GM21723 (cell line): ENCODE results near the gene DMD.

Source experiments
- ATAC-seq: cut with Tn5 transposase; IDR thresholded peaks from one replicate; pipeline ENCODE4 v1.9.1; 2021; ENCODE audit warnings: mild to moderate bottlenecking, moderate library complexity; ENCODE audit not compliant: unreplicated experiment

Gene DMD

DNA sequence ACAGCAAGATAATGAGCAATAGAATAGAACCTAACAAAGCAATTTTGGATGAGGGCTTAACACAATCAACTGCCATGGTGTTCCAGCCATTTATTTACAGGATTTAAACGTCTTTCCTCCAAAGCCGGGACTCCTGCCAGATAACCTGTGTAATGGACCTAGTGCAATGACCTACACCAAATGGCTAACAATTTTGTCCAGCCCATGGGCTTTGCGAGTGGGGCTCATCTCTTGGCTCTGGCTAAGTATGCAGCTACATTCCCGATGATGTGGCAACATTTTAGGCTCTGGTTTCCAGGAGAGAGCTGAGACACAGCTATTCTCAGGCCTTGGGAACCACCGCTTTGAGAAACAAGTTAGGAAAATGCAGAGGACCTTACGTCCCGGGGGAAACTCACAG is 1317.2 kb downstream of the DMD start:
- ATAC-seq: no peak

DNA sequence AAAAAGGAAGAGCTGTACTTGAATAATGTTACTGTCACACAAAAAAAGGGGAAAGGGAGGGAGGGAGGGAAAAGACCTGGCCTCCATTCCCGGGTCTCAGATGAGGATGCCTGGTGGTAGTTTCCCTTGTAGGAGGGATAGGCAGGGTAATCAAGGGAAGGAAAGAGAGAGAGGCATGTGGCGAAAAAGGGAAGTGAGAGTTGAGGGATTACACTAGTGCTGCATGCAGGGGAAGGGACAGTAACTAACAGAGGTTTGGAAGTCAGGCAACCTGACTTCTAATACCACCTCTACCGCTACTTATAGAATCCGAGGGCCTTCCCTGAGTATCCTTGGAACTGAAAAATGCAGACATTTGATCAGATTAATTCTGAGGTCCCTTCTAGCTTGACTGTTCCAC is 1317.8 kb downstream of the DMD start:
- ATAC-seq: no peak

DNA sequence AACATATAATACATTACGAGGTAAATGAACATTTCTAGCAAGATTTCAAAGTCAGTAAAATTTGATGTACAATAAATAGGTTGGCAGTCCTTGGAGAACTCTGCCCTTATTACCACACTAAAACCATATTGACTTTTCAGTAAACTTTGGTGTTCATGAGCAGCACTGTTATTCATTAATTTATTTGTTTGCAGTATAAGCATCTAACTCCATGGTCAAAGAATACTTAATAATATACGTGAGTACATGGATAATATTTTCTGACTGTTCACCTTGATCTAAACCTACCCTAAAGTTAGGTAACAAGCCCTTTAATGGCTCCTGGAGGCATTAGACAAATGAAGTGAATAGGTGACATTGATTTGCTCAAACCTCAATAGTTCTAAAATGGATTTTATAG is 1322.3 kb downstream of the DMD start:
- ATAC-seq: no peak

DNA sequence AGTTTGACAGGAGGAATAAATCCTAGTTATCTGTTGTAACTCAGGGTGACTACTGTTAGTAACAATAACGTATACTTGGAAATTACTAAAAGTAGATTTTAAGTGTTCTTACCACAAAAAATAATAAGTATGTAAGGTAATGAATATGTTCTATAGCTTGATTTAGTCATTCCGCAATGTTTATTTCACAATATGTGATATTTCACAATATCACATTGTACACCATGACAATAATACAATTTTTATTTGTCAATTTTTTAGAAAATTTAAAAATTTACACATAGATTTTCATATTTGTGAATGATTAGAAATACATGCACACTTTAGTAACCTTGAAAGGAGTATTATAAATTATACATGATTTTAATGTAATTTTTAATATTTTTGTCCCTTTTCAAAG is 1326.8 kb downstream of the DMD start:
- no peak for ATAC-seq

DNA sequence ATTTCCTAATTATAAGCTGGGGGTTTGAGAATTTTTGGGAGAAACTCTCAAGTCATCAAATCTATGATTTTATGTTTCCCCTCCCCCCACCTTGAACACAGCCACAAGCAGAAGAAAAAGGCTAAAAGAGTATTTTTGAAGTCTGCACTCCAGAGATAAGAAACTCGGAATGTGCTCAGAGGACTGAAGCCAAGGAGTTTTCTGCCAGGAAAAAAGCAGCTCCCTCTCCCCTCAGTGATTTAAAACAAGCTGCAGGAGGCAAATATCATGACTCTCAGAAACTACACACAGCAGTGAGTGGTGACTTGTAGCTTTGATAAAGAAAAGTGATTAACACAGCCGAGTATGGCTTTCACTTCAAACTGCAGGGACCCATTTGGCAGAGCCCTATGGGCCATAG is 1339.3 kb downstream of the DMD start:
- no peak for ATAC-seq

DNA sequence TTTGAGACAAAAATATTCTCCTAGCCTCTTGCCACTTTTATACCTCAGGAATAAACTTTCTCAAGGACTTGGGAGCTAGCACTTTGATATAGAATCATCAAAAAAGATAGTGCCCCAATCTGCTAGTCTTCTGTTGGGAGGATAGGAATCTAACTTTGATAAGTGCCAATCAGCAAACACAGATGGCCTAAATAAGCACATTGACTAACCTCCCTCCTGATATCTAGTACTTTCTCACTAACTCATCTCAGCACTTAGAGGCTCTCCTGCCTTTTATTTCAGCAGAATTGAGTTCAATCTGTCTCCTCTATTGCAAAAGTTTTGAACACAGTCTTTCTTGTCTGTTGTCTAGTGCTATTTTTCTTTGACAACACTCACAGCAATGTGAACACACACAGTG is 1341.1 kb downstream of the DMD start:
- no peak for ATAC-seq

DNA sequence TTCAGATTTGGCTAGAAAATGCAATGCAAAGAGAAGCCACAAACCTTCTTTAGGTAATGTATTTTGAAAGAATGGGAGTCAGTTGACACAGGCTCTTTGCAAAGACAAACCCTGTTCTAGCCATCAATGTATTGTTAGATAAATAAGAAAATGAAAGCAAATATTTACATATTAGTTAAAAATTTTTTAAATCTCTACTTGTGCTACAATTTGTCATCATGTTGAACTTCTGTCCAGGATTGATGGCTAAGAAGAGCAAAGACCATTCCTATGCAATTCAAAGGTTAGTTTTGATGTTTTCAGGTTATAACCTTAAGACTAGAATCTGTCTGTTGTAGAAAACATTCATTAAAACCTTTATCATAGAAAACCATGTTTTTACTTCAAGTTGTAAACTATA is 1350.7 kb downstream of the DMD start:
- no peak for ATAC-seq

DNA sequence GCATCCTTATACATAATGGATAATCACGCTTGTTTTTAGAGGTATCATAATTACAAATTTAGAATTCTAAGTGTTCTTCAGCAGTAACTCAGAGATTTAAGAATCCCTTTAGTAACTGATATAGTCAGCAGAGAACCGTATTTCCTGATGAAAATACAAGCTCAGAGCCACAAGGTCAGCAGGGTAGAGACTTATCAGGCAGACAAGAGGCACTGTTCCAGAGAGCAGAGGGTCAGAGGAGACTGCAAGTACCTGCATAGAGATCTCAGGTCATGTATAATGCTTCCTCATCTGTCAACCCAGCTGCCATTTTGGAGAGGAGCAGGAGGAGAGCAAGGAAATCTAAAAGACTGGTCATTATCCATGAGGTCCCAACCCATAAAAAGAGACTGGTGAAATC is 1352.4 kb downstream of the DMD start:
- no peak for ATAC-seq

DNA sequence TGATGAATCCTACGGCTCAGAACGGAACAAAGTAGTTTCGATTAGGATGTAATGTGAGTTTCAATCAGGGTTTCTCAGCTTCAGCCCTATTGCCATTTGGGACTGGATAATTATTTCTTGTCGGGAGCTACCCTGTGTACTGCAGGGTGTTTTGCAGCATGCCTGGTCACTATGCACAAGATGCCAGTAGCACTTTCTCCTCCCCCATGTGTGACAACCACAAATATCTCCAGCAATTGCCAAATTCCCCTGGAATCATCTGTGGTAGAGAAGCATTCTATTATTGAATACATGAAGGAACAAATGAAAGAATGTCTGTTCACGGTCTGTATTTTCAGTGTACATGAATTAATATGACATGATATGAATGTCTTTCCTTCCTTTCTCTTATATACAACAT is 1356.6 kb downstream of the DMD start:
- no peak for ATAC-seq

DNA sequence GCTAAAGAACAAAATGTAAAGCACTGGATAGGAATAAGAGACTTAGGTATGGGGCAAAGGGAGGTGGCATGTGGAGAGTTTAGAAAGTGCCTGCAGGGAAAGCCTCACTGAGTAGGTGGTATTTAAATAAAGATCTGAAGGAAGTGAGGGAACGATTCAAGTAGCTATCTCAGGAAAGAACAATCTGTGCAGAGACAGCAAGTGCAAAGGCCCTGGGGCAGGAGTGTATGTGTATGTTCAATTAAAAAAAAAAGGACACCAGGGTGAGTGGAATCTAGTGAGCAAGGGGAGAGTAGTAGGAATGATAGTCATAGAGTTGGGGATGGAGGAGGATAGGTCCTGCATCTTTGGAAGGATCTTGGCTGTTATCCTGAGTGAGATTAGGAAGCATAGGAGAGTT is 1359.6 kb downstream of the DMD start:
- no peak for ATAC-seq

DNA sequence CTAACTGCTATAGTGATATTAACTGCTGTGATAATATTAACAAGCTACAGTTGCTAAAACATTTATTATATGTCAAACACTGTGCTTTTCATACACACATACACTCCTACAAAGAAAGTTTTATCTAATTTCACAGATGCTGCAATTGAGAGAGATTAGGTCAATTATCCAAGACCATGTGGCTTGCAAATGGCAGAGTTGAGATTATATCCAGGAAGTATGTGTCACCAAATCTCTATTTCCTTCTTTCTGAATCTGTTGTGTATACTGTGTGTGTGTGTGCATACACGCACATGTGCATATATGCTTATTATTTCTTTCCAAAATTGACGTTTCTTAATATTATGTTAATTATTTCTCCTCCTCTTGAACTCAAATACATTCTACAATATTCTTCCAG is 1363.6 kb downstream of the DMD start:
- ATAC-seq: no peak

DNA sequence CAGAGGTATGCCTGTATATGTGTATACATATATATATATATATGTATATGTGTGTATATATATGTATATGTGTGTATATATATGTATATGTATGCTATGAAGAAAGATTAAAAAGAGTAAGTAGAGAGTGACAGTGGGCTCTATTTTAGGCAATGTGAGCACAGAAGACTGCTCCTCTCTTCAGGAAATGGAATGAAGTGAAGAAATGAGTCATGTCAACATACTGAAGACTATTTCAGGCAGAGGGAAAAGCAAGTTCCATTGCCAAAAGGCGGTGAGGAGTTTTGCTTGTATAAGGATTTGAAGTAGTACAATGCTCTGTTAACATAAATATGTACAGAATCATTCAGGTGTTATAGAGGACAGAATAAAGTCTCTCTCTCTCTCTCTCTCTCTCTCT is 1366.3 kb downstream of the DMD start:
- ATAC-seq: no peak

DNA sequence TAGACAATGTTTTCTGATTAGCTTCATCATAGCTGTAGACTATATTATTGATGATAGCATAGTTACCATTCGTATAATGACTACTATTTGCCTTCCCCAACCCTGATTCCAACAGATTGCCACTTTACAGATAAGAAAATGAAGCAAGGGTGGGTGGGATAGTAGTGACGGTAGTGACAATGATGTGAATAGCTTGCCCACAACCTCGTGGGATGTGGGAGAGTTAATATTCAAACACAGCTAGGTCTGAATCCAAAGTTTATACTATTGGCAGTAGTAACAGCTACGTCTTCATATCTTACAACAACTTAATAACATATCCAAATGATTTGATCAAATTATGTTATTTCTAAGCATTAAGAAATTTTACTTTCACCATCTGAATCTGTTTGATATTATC is 1372.7 kb downstream of the DMD start:
- no peak for ATAC-seq

DNA sequence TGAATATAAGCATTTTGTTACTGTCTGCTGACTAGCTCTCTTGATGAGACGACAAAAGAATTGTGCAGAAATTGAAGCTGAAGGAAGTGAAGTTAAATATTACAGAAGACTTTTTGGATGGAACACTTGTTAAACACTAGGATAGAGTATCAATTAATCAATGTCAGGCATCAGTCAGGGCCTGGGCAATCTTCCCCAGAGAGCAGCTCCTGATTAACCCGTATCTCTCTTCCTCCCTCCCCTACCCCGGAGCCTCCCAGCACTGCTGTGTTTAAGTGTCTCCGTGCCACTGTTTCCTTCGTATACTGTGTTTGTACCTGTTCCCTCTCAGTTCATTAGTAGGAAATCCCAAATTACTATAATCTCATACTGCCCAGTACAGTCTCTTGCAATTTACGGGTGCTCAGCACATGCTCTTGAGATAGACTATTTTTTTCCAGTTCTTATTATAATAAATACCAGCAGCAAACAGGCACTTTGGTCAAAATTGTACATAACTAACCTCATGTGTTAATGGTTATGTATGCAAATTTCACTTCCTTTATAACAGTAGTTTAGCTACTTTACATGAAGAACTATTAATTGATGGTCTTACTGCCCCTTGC is 1373.8 kb downstream of the DMD start:
- ATAC-seq: no peak

DNA sequence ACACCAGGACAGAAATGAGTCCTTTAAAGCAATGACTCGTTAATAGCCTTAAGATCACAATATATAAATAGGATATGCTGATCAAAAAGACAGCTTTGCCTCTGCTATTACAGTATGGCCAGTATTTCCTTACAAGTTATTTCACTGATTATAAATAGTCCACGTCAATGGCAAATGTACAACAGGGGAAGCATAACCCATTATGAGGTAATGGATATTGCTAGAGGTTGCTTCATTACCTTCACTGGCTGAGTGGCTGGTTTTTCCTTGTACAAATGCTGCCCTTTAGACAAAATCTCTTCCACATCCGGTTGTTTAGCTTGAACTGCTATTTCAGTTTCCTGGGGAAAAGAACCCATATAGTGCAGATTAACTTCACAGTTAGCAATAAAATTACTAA is 1374.9 kb downstream of the DMD start:
- ATAC-seq: no peak

DNA sequence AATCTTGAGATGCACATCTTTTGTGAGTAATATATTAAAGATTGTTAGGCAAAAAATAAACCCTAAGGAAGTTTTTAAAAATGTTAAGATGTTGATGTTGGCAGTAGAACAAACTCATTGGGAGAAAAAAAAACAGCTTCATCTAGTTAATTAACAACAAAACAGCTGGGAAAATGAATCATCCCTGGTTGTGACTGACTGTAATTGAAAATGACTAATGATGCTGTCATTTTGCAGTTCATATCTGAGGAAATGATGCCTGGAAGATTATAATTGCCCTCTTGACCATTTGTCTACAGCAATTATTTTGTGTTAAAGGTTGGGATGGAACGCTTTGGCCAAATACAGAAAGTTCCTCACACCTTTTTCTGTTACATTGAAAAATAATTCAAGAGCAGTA is 1379.1 kb downstream of the DMD start:
- ATAC-seq: no peak

DNA sequence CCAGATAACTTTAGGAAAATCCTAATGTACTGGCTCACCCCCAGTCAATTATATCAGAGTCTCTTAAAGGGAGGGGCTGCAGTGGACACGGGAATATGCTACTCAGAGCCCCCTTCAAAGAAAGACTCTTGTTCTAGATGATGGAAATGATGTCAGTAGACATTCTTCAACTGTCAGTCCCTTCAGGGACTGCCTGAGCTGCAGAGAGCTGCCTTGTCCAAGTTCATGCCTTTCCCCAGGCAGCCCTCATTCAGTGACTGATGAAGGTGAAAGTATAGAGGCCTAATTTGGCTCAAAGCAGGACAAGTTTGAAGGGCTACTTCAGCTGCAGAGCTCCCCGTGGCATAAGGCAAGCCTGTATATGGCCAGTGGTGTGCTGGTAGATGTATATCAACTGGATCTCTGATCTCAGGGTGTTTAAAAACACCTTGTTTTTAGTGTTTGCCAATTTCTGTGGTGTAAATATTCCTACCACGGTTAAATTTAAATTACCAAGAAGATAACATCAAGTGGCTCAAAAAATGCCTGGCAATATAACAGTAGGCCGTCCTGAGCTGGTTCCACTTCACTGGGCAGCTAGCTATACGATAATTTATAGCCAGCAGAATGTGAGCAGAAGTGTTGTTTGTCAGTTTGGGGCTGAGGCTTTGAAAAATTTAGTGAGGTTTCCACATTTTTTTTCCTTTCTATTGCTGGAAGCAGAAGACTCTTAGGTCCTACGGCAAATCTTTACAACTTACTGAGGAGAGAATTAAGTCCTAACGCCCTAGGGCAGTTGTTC is 1390.7 kb downstream of the DMD start:
- ATAC-seq: no peak

DNA sequence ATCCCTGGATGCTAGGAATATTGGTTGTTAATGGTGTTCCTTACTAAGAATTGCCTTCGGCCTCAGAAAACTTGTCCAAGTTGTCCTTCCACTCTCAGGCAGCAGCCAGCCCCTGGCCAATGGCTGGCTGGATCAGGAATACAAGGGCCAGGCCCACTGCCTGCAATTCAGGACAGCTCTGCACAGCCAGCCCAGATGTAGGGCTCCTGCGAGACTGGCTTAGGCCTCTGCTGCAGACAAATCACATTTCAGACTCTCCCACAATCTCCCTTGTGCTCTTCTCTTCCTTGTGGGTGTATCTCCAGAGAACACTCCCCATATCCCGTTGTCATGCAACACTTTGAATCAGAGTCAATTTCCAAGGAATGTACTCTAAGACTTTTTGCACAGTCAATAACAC is 1391.9 kb downstream of the DMD start:
- ATAC-seq: no peak

DNA sequence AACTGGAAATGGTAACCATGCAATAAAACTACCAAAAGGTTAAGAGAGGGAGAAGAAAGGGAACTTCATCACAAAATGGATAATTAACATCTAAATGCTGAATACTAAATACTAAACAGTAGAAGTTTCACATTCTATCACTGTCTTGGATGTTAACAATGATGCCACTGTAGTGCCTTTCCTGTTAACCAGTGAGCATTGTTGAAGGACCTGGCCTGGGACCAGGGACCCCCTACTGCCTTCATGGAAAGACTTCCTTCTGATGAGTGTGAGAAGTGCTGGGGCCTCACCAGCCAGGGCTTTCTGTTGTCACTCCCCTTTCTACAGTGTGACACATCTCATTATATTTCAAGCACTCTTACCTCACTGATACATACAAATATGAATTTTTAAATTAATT is 1400.2 kb downstream of the DMD start:
- no peak for ATAC-seq

DNA sequence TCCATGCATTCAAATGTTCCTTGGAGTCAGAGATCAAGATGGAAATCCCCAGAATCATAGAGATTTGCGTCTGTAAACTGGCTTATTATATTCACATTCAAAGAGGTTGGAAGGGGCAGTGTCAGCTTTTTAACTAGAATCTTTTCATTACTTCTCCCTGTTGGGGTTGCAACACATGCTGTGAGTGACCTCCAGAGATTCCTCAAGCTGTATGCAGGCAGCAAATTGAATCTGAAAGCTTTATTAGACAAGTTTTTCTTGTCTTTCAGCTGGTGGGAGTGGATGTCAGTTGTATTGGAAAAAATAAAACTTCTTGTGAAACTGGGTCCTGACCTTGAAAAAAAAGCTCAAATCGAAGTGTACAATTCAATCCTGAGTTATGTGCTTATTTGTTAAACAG is 1403.0 kb downstream of the DMD start:
- no peak for ATAC-seq

DNA sequence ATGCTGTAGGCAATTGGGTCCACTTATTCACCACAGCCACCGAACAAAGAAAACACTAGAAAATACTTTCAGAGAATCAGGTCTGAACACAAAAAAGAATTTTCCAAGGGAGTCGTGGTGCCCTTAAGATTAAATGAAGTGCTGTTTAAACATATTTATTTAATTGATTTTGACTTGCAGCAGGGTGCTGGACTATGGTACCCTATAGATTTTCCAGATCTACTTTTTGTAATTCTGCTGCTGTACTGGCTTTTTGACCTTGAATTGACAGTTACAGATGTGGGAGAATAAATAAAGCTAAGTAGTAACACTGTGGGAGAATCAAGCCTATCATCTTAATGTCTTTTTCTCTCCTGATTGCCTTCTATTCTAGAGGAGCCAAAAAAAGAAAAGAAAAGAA is 1404.2 kb downstream of the DMD start:
- no peak for ATAC-seq

DNA sequence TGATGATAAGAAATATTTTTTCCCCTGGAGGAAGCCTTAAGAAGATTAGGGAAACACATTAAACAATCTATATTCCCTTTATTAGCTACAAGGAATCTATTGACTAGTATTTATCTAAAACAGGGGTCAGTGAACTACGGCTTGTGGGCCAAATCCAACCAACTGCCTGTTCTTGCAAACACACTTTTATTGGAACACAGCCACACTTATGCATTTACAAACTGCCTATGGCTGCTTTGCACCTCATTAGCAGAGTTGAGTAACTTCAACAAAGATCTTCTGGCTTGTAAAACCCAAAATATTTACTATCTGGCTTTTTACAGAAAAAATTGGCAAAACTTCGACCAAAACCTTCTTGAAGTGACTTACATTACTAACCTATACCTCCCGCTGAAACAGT is 1405.6 kb downstream of the DMD start:
- no peak for ATAC-seq

DNA sequence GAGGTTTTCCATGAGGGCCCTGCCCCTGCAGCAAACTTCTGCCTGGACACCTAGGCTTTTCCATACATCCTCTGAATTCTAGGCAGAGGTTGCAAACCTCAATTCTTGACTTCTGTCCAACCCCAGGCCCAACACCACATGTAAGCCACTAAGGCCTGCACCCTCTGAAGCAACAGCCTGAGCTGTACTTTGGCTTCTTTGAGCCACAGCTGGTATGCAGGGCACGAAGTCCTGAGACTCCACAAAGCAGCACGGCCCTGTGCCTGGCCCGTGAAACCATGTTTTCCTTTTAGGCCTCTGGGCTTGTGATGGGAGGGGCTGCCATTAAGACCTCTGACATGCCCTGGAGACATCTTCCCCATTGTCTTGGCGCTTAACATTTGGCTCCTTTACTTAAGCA is 1411.1 kb downstream of the DMD start:
- no peak for ATAC-seq
